ENCODE results near the gene GNAI3. TPM values are rescaled to one million over a fixed set of nuclear protein-coding genes. Genes with fewer than 3 reads are reported as not detected.

Gene GNAI3
- total and polyA plus RNA-seq, 10 of the 15 experiments (the other 5 are each of a cell fraction or from before 2014, with no cell fraction given), result 5.9 to 13.8 (median 8.0) TPM

DNA sequence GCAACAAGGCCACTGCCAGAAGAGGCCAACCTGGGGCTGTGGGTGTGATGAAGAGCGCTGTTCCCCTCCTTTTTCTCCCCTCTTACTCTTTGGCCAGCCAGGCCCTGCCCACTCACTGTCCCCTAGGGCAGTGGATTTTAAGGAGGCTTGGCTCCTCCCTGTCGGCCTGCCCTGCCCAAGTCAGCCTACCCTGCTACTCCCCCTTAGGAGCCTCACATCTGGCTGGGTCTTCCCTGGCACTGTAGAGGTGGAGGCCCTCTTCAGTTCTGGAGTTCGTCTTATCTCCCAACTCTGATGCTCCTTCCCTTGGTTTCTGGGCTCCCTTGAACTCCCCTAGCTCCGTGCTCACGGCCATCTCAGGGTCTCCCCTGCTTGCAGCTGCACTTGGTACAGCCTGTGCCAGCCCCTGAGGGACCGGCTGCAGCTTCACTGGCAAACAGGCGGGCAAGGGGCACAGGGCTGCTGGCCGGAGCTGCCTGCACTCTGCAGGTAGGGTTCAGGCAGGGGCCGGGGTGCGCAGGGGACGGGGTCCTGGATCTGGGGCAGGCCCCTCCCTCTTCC is 75.3 kb downstream of the GNAI3 start (continued):
- TF ChIP-seq ZNF207 (IDR thresholded peaks at IDR 0.05; ENCODE audit: borderline replicate concordance), result no peak
- peak in 1 of 2 experiments; percentile 29; a peak in 1 of 4 replicates for TF ChIP-seq BHLHE40 (IDR thresholded peaks at IDR 0.05; ENCODE audit: borderline replicate concordance in 1 of 2, low read depth in 2 of 2, low read length in 1 of 2)
- no peak for TF ChIP-seq RAD51 (IDR thresholded peaks at IDR 0.05)
- no peak for TF ChIP-seq NR2F1 (conservative IDR thresholded peaks at IDR 0.05)
- TF ChIP-seq ESRRA (IDR thresholded peaks at IDR 0.05; ENCODE audit: low read length), result no peak
- TF ChIP-seq FOXK2 (IDR thresholded peaks at IDR 0.05), result peak; percentile 75
- peak; percentile 76 for TF ChIP-seq ATF7 (IDR thresholded peaks at IDR 0.05; ENCODE audit: low read depth)
- TF ChIP-seq SIX5 (IDR thresholded peaks at IDR 0.05; ENCODE audit: low read depth, low read length, severe bottlenecking), result no peak
- TF ChIP-seq SUZ12 (IDR thresholded peaks at IDR 0.05; ENCODE audit: unreplicated experiment), result no peak
- TF ChIP-seq MTA3 (IDR thresholded peaks at IDR 0.05; ENCODE audit: borderline replicate concordance, low read length), result no peak
- TF ChIP-seq RFX5 (IDR thresholded peaks at IDR 0.05; ENCODE audit: low read depth, low read length), result no peak

DNA sequence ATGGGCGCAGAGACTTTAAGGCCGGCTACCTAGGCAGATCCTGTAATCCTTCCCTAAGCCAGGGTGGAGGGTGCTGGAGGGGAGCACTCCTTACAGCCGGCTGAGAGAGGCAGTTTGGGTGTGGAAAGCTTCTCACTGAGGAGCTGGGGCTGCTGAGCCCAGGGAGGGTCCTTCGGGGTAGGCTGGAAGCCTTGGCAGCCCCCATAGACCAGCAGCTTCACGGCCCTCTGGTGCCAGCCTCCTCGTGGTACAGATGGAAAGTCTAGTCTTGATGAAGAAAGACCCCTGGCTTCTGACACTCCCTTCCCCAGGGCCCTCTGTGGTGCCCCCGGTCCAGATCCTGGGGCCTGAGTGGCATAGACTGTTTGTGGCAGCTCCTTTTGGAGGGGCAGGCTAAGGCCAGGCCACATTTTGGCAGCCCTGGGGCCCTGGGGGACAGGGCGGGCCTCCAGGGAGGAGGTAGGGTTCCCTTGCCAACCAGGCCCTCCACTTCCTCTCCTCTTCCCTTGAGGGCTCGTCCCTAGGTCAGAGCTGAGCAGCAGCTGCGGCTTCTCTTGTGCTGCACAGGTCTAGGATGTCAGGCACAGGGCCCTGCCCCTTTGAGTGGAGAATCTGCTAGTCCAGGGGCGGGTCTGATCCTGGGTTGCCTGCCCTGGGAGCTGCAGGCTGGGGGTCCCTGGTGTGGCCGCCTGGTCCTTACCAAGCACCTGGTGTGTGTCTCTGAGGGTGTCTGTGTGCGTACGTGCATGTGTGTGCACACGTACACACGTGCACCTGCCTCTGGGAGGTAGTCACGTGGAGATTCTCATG is 76.0 kb downstream of the GNAI3 start:
- intact Hi-C loops (cut with micrococcal nuclease; ENCODE audit: unreplicated experiment), result loop anchor here (5.0 kb wide), 1 partner anchor 132 kb away; the partner anchor contains the start of gene CYB561D1
- peak overlapping the region; percentile 26 for H3K4me2 ChIP-seq (ENCODE audit: control insufficient read depth, insufficient read depth)
- ATAC-seq, result peak; percentile 32

More for the DNA sequence above, 76.0 kb downstream of the GNAI3 start:
- no peaks in the 10 kb centered on the region for H4K20me1 ChIP-seq (ENCODE audit: control insufficient read depth, insufficient read depth)
- RAD21 ChIA-PET (ENCODE audit: unreplicated experiment), result interaction anchor here (0.9 to 2.7 kb wide), 6 partner anchors 9 to 132 kb away, joined by 3 to 15 read pairs (median 8); partner anchors contain the start of gene GNAI3
- peak overlapping the region; percentile 58 for H3K9ac ChIP-seq (ENCODE audit: control insufficient read depth, insufficient read depth, low read length)
- POLR2A ChIA-PET, result interaction anchor here (1.7 to 2.2 kb wide), 2 partner anchors 11 to 76 kb away, joined by 6 to 14 read pairs; partner anchors contain the start of gene GNAI3
- H2AFZ ChIP-seq (ENCODE audit: control insufficient read depth, low read depth, low read length), result no peak overlapping the region
- H3K4me3 ChIP-seq, result peak overlapping the region; percentile 59
- SMC1A ChIA-PET (ENCODE audit: uncharacterized antibody, unreplicated experiment), result interaction anchor here (0.6 to 2.3 kb wide), 7 partner anchors 10 to 359 kb away, joined by 3 to 13 read pairs (median 4); partner anchors contain the start of gene GNAI3
- CTCF ChIA-PET, result interaction anchor here (0.8 to 3.3 kb wide), 11 partner anchors 12 to 405 kb away, joined by 3 to 22 read pairs (median 4); partner anchors contain the start of gene GNAI3
- peaks cover 30% of the 10 kb centered on the region for H3K4me1 ChIP-seq (ENCODE audit: control insufficient read depth, insufficient read depth, low read length)
- FAIRE-seq, result no peak
- no peaks in the 10 kb centered on the region for H3K27me3 ChIP-seq (replicated peaks in 1 of 2; ENCODE audit: control insufficient read depth in 2 of 2, insufficient read depth in 2 of 2, low read length in 1 of 2)
- no peaks in the 10 kb centered on the region for H3K9me3 ChIP-seq (replicated peaks; ENCODE audit: control insufficient read depth, insufficient read depth, low read length)
- TF ChIP-seq YY1 (IDR thresholded peaks at IDR 0.05; ENCODE audit: low read depth, low read length), result no peak
- peak; percentile 67 for TF ChIP-seq MEF2B (IDR thresholded peaks at IDR 0.05; ENCODE audit: partially characterized antibody, poor library complexity, severe bottlenecking)
- TF ChIP-seq BHLHE40 (IDR thresholded peaks at IDR 0.05; ENCODE audit: borderline replicate concordance in 1 of 2, low read depth in 2 of 2, low read length in 1 of 2), result peak; percentile 22 to 63; a peak in 2 of 4 replicates
- TF ChIP-seq TCF12 (IDR thresholded peaks at IDR 0.05; ENCODE audit: low read depth, low read length), result 0 out of 2 replicates have a peak, but pooled peaks have one; percentile 30
- TF ChIP-seq SPI1 (IDR thresholded peaks at IDR 0.05; ENCODE audit: borderline replicate concordance, insufficient read depth, low read depth, low read length), result peak; percentile 76
- in situ Hi-C loops (cut with MboI), result loop anchor here (5.0 kb wide), 2 partner anchors 77 to 137 kb away; partner anchors contain the start of gene GNAI3
- peak overlapping the region; percentile 53 for H3K27ac ChIP-seq (ENCODE audit: control insufficient read depth, insufficient read depth)
- no peak for DNase-seq (ENCODE audit: low read depth, low spot score)
- 22% methylated on average over 17 of the region's 17 CpGs for WGBS (ENCODE audit: insufficient coverage, insufficient replicate concordance, low lambda C conversion rate, missing lambda C conversion rate)
- H3K79me2 ChIP-seq (ENCODE audit: control insufficient read depth, insufficient read depth, low read length), result peaks cover 51% of the 10 kb centered on the region
- peaks cover 0 to 12% of the 10 kb centered on the region in 2 experiments; a peak in 3 of 4 replicates for H3K36me3 ChIP-seq (ENCODE audit: control insufficient read depth in 2 of 2, insufficient read depth in 2 of 2, low read length in 1 of 2)
- no TSS peak for BruUV-seq (replicated peaks)
